BLaER1 (cell line): Measurements from ENCODE around the gene PAN3.

Source experiments
- H3K27ac ChIP-seq: shearing (Covaris generic); formaldehyde crosslinking; 2 replicates; pipeline ENCODE4 v1.8.1; 2022
- H3K27me3 ChIP-seq: shearing (Covaris generic); formaldehyde crosslinking; 2 replicates; pipeline ENCODE4 v1.8.1; 2022
- H3K36me3 ChIP-seq: shearing (Covaris generic); formaldehyde crosslinking; 2 replicates; pipeline ENCODE4 v1.8.1; 2022
- H3K4me1 ChIP-seq: shearing (Covaris generic); formaldehyde crosslinking; 2 replicates; pipeline ENCODE4 v1.8.1; 2022
- H3K4me2 ChIP-seq: shearing (Covaris generic); formaldehyde crosslinking; 2 replicates; pipeline ENCODE4 v1.8.1; 2022
- H3K4me3 ChIP-seq: shearing (Covaris generic); formaldehyde crosslinking; 2 replicates; pipeline ENCODE4 v1.8.1; 2022
- H3K9ac ChIP-seq: shearing (Covaris generic); formaldehyde crosslinking; 2 replicates; pipeline ENCODE4 v1.8.1; 2022
- H3K9me3 ChIP-seq: shearing (Covaris generic); formaldehyde crosslinking; 2 replicates; pipeline ENCODE4 v1.8.1; 2022
- H4K20me1 ChIP-seq: shearing (Covaris generic); formaldehyde crosslinking; 2 replicates; pipeline ENCODE4 v1.8.1; 2022
- Cebpa-rat ChIP-seq: shearing (Covaris generic); IDR thresholded peaks from 2 replicates; pipeline ENCODE4 v1.8.1; 2022

Gene PAN3

GRCh38 chr13:28166257-28166656 is 27.9 kb downstream of the PAN3 start:
- Histone ChIP-seq H3K4me3 (no peak overlapping the region), H3K9me3 (peaks cover 48% of the 10 kb centered on the region), H3K27ac (no peak overlapping the region), H3K36me3 (peaks cover 81% of the 10 kb centered on the region), H4K20me1 (peaks cover 99% of the 10 kb centered on the region), H3K4me2 (no peak overlapping the region), H3K4me1 (peaks cover 11% of the 10 kb centered on the region; the same call in 1 of the 2 replicates), H3K9ac (no peak overlapping the region), H3K27me3 (no peaks in the 10 kb centered on the region)
- TF ChIP-seq Cebpa-rat, result no peak

DNA sequence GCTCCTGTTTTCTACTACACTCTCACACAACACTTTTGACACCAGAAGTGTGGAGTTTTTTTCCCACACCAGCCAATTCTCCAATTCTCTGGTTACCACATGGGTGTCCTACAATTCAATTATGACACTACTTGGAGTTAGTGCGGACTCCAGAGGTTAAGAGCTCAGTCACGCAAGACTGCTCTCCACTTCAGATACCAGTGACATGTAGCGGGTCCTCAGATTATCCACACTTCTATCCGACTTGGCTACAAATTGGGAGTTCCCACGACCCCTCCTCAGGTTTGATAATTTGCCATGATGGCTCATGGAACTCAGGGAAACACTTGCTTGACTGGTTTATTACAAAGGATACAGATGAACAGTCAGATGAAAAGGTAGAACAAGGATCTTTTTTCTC is 32.9 kb downstream of the PAN3 start:
- Histone ChIP-seq H3K9me3 (peaks cover 23% of the 10 kb centered on the region), H3K9ac (no peak overlapping the region), H3K27me3 (no peaks in the 10 kb centered on the region), H3K36me3 (peaks cover 87% of the 10 kb centered on the region), H3K4me2 (no peak overlapping the region), H3K27ac (no peak overlapping the region), H3K4me3 (no peak overlapping the region), H4K20me1 (peaks cover 96% of the 10 kb centered on the region), H3K4me1 (peaks cover 19% of the 10 kb centered on the region)
- TF ChIP-seq Cebpa-rat, result no peak

- Histone ChIP-seq H4K20me1 (peaks cover 79% of the 10 kb centered on the region), H3K36me3 (peaks cover 85% of the 10 kb centered on the region), H3K4me1 (peaks cover 15% of the 10 kb centered on the region), H3K4me3 (no peak overlapping the region), H3K4me2 (no peak overlapping the region), H3K9me3 (peaks cover 10% of the 10 kb centered on the region; the same call in 1 of the 2 replicates), H3K27ac (no peak overlapping the region), H3K27me3 (no peaks in the 10 kb centered on the region), H3K9ac (no peak overlapping the region)
- TF ChIP-seq Cebpa-rat, result no peak
Measured at GRCh38 chr13:28172947-28173346, 34.6 kb downstream of the PAN3 start.

- no peaks in the 10 kb centered on the region for H3K27me3 ChIP-seq
- H3K36me3 ChIP-seq, result peaks cover 79% of the 10 kb centered on the region
- TF ChIP-seq Cebpa-rat, result no peak
- peaks cover 10% of the 10 kb centered on the region; the same call in 1 of the 2 replicates for H3K9me3 ChIP-seq
- peaks cover 71% of the 10 kb centered on the region for H4K20me1 ChIP-seq
- H3K4me1 ChIP-seq, result peaks cover 15% of the 10 kb centered on the region
- no peak overlapping the region for H3K9ac ChIP-seq
- H3K4me3 ChIP-seq, result no peak overlapping the region
- no peak overlapping the region for H3K4me2 ChIP-seq
- no peak overlapping the region; the same call in 1 of the 2 replicates for H3K27ac ChIP-seq
Measured at GRCh38 chr13:28173793-28174192, 35.4 kb downstream of the PAN3 start.

DNA sequence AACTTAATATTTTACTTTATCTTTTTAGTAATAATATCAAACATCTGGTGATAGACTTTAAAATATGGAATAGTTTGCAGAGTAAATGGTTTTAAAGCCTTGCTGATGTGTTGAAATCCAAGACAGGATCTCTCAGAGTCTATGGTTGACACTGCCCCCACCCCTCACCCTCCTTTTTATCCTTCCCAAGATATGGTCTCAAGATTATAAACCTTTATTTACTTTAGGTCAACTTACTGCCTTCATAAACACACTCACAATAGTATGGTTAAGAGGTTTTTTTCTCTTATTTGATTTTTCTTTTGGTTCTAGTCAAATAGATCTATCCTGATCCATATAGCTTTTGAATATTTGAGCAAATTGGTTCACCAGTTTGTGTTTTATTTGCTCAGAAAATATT is 39.0 kb downstream of the PAN3 start:
- 0 out of 2 replicates have a peak, but pooled peaks cover 3% of the 10 kb centered on the region for H3K9me3 ChIP-seq
- peaks cover 82% of the 10 kb centered on the region for H3K36me3 ChIP-seq
- H3K4me1 ChIP-seq, result peaks cover 15% of the 10 kb centered on the region; the same call in 1 of the 2 replicates
- no peak overlapping the region for H3K27ac ChIP-seq
- TF ChIP-seq Cebpa-rat, result no peak
- no peak overlapping the region for H3K9ac ChIP-seq
- H3K4me2 ChIP-seq, result no peak overlapping the region
- peaks cover 47% of the 10 kb centered on the region for H4K20me1 ChIP-seq
- no peaks in the 10 kb centered on the region for H3K27me3 ChIP-seq
- no peak overlapping the region for H3K4me3 ChIP-seq

GRCh38 chr13:28177877-28178276 is 39.5 kb downstream of the PAN3 start:
- no peak overlapping the region for H3K4me3 ChIP-seq
- H3K36me3 ChIP-seq, result peaks cover 82% of the 10 kb centered on the region
- H3K4me1 ChIP-seq, result peaks cover 10% of the 10 kb centered on the region; the same call in 1 of the 2 replicates
- peaks cover 41% of the 10 kb centered on the region for H4K20me1 ChIP-seq
- no peak for TF ChIP-seq Cebpa-rat
- H3K27ac ChIP-seq, result no peak overlapping the region
- H3K9me3 ChIP-seq, result 0 out of 2 replicates have a peak, but pooled peaks cover 3% of the 10 kb centered on the region
- H3K27me3 ChIP-seq, result no peaks in the 10 kb centered on the region
- no peak overlapping the region for H3K4me2 ChIP-seq
- no peak overlapping the region for H3K9ac ChIP-seq

DNA sequence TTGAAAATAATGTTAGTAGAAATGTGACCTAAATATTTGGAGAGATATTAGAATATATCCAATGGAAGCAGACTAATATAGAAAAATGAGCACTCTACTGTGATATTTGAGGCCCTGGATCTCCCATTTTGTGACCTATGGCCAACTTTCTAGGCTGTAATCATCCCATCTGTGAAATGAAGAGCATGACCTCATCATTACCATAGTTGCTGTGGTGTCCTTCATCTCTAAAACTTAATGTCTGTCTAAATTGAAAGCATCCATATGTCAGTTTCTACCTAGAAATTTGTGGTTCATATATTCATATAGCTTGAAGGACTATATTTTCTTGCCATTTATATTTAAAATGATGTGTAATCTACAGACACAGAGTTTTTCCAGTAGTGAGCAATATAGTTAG is 41.6 kb downstream of the PAN3 start:
- H3K36me3 ChIP-seq, result peaks cover 75% of the 10 kb centered on the region
- TF ChIP-seq Cebpa-rat, result no peak

GRCh38 chr13:28181413-28181812 is 43.1 kb downstream of the PAN3 start:
- H3K9ac ChIP-seq, result no peak overlapping the region
- H4K20me1 ChIP-seq, result peaks cover 17% of the 10 kb centered on the region; the same call in 1 of the 2 replicates
- 0 out of 2 replicates have a peak, but pooled peaks cover 3% of the 10 kb centered on the region for H3K9me3 ChIP-seq
- H3K4me1 ChIP-seq, result peaks cover 19% of the 10 kb centered on the region
- no peak overlapping the region for H3K27ac ChIP-seq
- peaks cover 69% of the 10 kb centered on the region for H3K36me3 ChIP-seq
- H3K4me2 ChIP-seq, result no peak overlapping the region
- no peak for TF ChIP-seq Cebpa-rat
- H3K4me3 ChIP-seq, result no peak overlapping the region
- H3K27me3 ChIP-seq, result no peaks in the 10 kb centered on the region

More for the DNA sequence above, 41.6 kb downstream of the PAN3 start:
- H3K27me3 ChIP-seq, result no peaks in the 10 kb centered on the region
- no peak overlapping the region for H3K9ac ChIP-seq
- H3K4me2 ChIP-seq, result no peak overlapping the region
- peaks cover 22% of the 10 kb centered on the region; the same call in 1 of the 2 replicates for H4K20me1 ChIP-seq
- H3K4me3 ChIP-seq, result no peak overlapping the region
- 0 out of 2 replicates have a peak, but pooled peaks cover 3% of the 10 kb centered on the region for H3K9me3 ChIP-seq
- peaks cover 17% of the 10 kb centered on the region for H3K4me1 ChIP-seq
- no peak overlapping the region for H3K27ac ChIP-seq

- TF ChIP-seq Cebpa-rat, result no peak
- no peaks in the 10 kb centered on the region for H3K27me3 ChIP-seq
Measured at GRCh38 chr13:28185256-28185655, 46.9 kb downstream of the PAN3 start.

DNA sequence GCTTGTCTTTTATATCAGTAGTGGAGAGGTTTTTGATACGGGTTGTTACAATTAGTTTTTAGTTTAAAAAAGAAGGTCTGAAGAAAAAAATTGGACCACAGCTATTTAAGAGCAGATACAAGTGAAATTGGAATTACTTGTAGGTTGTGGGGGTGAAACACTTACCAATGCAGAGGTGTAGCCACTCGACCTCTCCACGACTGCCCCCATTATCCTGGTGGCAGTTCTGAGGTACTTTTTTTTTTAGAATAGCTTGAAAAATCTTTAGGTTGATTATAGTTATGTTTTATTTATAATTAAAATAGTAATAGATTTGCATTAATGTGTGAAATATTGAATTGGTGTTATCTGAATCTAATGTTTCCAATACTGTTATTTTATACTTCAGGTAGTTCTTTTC is 60.7 kb downstream of the PAN3 start:
- Histone ChIP-seq H3K4me2 (no peak overlapping the region), H3K27me3 (no peaks in the 10 kb centered on the region), H3K36me3 (peaks cover 75% of the 10 kb centered on the region), H3K4me3 (no peak overlapping the region), H4K20me1 (0 out of 2 replicates have a peak, but pooled peaks cover 8% of the 10 kb centered on the region), H3K4me1 (no peaks in the 10 kb centered on the region), H3K9me3 (no peaks in the 10 kb centered on the region), H3K9ac (no peak overlapping the region), H3K27ac (no peak overlapping the region)
- no peak for TF ChIP-seq Cebpa-rat

More at GRCh38 chr13:28185256-28185655, 46.9 kb downstream of the PAN3 start:
- Histone ChIP-seq H3K27ac (no peak overlapping the region), H3K9me3 (0 out of 2 replicates have a peak, but pooled peaks cover 3% of the 10 kb centered on the region), H4K20me1 (peaks cover 20% of the 10 kb centered on the region; the same call in 1 of the 2 replicates), H3K4me3 (no peak overlapping the region), H3K4me1 (peaks cover 24% of the 10 kb centered on the region), H3K9ac (no peak overlapping the region), H3K36me3 (peaks cover 79% of the 10 kb centered on the region), H3K4me2 (no peak overlapping the region)
